Stimulated activated CD4-positive, alpha-beta T cell treated with anti-CD3 and anti-CD28 coated beads, Interleukin-15, amount 100 ng/mL, for 24 hours (primary cell): ENCODE measurements around the gene MAST4.

ENCODE experiments used
- DNase-seq: peaks from one replicate; pipeline ENCODE4 v3.0.0-alpha.2; 2020

The MAST4 gene

DNA sequence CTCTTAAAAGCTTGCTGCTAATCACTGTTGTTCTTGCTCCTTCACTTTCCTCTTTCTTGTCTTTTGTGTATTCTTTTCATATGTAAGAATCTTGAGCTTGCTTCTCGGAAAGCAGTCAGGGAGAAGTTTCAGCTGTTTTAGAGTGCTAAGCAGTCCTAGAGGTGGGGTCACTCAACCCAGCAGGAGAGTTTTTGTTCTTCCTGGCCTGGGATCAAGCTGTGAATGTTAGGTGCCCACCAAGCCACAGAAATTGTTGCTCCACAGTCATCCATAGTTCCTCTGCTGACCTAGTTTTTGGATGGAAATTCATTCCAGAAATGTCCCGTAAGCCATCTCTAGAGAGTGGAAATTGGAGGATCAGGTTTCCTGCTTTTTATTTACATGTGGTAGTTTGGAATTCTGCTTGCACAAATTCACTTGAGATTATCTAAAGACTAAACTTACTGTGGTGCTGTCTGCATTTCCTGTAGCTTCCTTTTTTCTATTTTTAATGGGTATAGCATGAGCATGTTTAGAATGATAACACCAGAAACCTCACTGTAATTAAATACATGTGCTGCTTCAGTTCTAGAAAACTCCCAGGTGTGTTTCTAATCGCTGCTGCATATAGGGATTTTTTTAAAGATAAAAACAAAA, 108.7 kb downstream of the MAST4 start:
- no peak for DNase-seq

DNA sequence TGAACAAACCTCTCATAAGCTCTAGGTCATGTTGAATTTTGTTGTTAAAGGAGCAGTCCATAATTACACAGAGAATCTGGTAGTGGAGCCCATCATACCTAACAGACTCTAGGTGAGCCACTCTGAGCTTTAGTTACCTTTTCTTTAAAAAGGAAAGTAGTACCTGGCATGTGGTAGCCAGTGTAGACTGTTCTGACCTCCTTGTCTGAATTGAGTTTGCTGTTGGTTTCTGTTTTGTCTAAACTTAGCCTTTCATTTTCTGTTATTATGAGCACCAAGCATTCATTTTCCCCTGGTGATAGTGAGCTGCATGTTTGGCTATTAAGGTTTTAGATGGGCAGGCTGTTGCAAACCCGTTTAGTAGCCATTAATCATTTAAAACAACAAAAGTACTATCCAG, 112.2 kb downstream of the MAST4 start:
- no peak for DNase-seq

DNA sequence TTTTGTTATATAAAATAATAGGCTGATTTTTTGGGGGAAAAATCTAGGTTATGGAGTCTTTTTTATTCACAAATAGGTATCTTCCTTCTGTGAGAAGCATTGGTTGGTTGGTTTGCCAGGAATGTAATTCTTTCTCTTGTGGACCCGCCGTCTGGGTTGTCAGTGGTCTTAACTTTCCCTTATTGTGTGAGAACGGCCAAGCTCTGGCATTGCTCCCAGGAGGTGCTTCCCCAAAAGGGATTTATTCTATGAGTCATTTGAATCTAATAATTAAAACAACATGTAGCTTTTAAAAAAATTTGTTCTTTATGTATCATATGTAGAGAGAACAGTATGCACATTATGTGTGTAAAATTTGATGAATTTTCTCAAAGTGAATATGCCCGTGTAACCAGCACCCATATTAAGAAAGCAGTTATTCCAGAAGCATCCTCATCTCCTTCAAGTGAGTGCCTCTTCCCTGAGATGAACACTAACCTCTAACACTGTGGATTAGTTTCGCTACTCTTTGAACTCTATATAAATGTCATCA, 114.4 kb downstream of the MAST4 start:
- DNase-seq = no peak

DNA sequence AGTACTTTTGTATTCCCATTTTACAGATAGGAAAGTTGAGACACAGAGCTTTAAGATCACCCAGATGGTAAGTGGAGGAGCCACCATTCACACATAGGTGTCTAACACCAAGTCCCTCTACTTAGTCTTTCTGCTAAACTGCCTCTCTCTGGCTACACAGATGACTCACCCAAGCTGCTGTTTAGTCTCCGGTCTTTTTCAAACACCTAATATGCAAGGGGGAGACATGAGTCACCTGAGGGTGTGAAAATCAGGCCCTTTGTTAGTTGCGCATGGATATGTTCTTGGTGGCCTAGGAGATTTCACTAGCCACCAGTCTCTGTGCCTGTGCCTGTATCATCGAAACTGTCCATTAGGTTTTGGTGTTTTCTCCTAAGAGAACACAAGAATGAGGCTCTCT, 117.8 kb downstream of the MAST4 start:
- DNase-seq = peak; percentile 2

DNA sequence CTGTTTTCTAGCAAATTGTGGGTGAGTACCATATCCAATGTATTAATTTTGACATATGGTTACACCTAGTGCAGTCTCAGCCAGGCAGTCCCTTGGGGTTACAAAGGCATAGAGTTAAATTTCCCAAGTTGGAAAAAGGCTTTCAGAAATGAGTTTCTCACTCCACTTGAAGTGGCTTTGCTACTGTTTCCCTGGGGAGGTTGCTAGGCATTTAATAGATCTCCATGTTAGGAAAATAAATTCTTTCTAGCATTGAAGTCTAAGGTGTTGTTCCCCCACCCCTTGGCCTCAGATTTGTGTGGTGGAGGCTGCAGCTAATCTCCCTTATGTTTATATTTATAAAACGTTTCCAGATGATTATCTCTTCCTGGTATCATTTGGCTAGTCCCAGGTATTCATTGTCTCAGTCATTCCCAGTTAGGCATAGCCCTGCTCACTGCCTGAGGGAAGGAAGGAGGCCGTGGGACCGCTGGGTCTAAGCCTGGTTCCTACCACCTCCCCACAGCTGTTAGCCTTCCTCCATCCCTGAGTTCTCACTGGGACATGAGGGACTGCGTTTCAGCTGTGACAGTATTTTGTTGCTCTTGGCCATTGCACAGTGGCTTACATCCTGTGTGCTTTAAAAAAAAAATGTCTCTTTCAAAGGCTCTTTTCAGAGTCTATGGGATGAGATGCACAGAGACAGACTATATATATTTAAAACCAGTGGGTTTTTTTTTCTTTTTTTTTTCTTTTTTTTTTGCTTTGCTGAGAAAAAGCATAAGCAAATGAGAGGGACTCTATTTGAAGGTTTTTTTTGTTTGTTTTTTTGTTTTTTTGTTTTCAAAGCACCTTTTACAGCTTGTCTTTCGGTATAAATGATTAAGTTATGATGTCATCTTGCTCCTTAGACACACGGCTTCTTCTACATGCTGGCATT, 121.5 kb downstream of the MAST4 start:
- no peak for DNase-seq

DNA sequence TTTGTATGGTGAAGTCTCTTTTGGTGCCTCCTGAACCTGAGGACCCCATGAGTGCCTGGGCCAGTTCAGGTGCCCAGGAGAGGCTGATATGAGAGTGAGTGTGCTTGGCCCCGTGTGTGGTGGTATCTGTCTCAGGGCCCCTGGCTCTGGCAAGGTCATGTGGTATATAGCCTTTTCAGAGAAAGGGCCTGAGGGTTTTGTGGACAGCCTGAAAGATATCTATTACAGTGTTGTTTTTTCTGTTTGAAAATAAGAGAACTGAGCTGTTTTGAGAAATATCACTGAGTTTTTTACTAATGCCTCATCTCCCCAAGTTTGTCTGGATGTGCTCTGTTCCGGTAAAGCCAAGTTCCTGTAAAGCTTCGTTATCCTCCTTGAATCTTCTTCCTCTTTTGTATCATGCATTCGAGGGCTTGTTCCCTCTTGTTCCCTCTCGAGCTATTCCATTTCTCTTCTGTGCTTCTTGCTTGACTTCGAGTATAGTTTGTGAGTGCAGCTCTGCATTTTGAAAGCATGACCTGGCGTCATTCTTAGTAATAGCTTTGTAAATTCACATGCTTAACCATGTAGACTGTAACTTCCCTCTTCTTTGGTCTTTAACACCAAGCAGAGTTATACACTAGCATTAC, 122.3 kb downstream of the MAST4 start:
- DNase-seq = no peak

DNA sequence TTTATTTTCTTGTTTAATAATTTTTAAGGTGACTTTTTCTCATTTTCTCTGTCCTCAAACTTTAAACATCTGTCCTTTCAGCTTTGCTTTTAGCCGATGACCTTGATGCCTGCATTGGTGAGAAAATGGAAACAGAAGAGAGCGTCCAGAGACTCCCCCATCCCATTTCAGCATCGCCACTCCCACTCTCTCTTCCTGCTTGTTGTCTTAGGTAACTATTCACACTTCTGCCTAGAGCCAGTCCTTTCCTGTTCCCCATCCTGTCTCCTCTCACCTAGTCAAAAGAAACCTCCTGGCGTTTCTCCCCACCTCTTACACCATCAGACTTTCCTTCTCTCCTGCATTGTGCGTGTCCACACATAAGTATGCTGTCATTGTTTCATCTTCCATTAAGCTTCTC, 124.6 kb downstream of the MAST4 start:
- DNase-seq = no peak

DNA sequence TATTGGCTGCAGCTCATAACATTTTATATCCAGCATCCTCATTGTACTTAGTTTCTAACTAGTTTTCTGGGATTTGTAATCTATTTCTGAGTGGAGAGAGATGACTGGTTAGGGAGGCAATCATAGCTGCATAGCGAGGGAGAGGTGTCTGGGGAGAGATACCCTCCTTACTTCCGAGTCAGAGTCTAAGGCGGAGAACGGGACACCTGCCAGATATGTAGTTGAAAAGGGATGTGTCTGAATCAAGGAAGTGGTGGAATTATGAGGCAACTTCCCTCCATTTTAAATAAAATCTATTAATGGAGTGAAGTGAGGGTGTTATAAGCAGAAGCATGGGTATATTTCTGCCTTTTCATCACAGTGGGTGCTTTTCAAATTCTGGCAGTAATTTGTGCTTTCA, 126.5 kb downstream of the MAST4 start:
- DNase-seq = no peak

DNA sequence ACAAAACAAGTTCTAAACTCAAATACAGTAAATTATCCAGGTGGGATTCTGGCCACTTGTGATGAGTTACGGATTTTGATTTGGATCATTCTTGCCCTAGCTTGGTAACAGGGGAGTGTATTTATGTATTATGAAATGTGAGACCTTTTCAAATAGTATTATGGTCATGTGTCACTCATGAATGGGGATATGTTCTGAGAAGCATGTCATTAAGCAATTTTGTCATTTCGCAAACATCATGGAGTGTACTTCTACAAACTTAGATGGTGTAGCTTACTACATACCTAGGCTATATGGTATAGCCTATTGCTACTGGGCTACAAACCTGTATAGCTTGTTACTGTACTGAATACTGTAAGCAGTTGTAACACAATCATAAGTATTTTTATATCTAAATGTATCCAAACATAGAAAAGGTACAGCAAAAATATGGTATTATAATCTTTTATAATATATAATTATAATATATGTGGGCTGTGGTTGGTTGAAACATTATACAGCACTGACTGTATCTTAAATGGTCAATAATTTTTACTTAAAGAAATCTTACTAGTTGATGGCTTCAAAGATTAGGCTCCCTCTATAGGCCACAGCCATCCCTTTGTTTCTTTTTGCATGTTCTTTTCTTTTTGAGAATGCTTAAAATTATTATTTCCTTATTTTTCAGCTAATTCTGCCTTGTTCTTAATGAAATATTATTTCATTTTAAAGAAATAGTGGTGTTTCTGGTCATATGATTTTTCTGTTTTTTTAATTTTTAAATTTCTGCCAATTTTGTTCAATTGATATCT, 128.4 kb downstream of the MAST4 start:
- no peak for DNase-seq

DNA sequence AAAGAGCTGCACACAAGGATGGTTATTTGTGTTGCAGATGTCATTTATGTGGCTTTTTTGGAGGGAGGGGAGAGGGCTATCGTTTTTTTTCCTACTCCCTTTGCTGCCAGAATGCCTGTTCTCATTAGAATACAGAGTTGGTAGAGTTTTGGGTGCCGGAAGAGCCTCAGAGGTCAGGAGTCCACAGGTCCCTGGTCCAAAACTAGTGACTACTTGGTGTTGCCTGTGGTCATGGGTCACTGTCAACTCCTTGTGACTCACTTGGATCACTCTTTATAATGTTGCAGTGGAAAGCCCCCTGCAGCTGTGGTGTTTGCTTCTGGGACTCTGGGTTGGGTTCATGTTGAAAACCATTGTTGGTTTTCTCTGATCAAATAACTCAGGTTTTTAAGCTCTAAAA, 131.4 kb downstream of the MAST4 start:
- no peak for DNase-seq

DNA sequence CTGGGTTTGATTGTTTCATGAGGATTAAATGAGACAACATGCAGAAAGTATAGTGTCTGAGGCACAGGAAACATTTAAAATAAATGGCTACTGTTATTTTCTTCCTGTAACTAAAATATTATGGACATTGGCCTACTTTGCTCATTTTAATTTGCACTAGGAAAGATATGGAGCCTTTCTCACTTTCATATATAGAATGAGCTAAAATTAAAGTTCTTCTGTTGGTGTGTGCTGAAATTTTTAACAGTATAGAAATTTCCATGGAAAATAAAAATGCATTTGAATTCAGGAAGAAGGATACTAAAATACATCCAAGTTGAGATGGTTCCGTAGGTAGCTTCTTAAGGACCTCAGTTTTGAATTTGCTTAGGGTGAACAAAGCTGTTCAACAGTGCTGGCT, 131.9 kb downstream of the MAST4 start:
- DNase-seq = no peak

DNA sequence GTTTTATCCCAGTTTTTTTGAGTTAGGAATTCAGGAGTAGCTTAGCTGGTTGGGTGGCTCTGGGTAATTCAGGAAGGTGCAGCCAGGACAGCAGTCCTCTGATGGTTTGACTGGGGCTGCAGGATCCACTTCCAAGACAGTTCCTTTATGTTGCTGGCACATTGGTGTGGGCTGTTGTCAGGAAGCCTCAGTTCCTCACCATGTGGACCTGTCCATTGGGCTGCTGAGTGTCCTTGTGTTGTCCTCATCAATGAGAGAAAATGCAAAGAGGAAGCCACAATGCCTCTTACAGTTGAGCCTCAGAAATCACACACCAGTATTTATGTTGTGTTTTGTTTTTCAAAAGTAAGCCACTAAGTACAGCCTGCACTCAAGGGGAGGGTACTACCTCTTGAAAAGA, 140.9 kb downstream of the MAST4 start:
- DNase-seq = no peak

DNA sequence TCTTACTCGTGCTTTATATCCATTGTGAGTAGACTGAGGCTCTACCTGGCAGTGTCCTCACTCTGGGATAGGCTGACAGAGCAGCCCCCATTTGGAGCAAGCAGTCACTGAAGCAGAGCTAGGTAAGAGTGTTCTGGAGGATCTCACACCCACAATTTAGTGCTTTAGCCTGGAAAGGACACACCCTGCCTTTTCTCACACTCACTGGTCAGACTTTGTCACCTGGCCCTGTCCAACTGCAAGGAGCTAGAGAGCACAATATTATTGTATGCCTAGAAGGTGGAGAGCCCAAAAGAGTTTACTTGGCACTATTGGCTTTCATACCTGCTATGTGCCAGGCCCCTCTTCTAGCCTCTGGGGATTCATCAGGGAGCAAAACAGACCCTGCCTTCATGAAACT, 141.9 kb downstream of the MAST4 start:
- DNase-seq = no peak

DNA sequence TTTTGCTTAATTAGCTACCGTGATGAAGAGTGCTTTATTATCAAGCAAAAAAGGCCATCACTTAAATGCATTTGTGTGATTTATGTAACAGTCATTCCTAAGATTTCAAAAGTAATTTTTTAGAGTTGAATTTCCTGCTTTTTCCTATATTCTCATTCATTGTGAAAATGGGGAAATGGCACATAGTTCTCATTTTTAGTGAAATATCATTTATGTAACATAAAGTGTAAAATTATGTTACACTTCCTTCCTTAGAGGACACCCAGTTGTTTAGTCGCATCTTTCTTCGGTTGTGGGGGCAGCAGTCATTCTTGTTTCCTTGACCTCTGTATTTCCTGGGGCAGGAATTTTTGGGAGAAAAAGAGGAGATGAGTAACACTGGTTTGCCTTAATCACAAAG, 142.8 kb downstream of the MAST4 start:
- no peak for DNase-seq

DNA sequence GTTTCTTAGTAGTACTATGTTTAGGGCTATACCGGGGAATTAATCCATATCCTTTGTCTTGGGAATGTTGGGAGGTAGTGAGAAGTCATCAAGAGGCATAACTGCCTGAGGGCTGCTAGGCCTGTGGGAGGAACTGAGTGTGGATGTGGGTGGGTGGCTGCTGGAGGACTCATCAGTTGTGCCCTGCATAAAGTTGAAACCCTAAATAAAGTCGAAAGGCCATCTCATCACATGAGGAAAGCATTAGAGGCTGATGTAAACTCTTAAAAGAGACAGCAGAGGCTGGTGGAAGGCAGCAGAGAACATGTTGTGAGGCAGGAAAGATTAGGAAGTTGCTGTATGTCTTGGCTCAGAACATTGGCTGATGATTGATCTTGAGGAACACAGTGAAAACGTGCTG, 143.8 kb downstream of the MAST4 start:
- no peak for DNase-seq

DNA sequence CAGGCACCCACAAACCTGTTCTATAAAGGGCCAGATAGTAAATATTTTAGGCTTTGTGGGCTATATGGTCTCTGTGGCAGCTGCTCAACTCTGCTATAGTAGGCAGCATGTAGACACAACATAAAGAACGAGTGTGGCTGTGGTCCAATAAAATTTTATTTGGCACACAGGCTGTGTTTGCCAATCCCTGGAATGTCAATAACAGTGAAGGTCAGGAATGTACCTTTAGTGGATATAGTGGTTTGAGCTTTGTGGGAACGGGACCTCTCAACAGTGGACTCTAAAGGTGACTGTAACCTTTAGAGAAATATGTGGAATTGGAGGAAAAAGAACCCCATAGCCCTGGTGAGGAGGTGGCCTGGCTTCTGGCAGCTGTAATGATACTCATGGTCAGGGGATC, 145.2 kb downstream of the MAST4 start:
- DNase-seq = no peak

DNA sequence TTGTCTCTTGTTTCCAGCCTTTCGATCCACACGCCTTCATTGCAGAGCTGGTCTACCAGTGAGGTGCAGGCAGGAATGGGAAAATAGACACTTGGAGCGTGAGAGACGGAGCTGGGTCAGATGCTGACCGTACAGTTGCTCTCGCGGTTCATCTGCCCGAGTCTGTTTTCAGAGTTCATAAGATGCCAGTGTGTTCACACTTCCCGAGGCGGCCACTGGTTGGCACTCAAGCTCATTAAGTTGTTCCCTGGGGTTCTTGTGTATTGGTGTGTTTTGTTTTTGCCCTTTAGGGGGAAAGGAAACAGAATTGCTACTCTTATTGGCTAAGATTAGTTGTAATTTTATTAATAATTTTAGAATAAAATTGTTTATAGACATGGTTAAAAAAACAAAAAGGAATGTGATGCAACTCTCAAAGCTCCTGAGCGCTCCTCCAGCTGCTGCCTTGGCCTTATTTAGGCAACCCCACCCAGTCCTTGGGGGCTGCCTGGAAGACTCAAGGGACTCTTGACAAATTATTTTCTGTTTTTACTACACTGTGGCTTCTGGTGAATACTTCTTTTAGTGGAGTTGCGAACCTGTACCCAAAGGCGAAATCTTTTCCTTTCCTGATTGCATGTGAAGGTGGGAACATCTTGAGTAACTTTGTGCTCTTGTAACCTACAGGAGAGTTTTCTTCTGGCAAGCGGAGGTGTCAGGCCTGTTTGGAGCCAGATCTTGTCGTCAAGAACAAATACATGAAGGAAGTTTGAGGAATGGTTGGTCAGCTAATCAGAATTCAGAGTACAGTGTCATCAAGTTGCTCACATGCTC, 146.1 kb downstream of the MAST4 start:
- no peak for DNase-seq

DNA sequence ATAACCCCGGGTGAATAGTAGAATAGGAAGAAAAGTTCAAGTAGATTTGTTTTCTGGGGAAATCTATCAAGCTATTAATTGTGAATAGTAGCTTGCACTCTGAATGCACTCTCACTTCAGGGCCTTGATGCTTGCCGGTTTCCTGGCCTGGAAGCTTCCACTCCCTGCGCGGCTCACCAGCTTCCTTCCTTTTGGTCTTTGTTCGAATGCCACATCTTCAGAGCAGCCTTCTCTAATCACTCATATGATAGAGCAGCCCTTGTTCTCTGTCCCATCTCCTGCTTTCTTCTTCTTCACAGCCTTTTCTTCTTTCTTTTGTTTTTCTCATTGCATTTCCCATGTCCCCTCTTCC, 146.7 kb downstream of the MAST4 start:
- no peak for DNase-seq

DNA sequence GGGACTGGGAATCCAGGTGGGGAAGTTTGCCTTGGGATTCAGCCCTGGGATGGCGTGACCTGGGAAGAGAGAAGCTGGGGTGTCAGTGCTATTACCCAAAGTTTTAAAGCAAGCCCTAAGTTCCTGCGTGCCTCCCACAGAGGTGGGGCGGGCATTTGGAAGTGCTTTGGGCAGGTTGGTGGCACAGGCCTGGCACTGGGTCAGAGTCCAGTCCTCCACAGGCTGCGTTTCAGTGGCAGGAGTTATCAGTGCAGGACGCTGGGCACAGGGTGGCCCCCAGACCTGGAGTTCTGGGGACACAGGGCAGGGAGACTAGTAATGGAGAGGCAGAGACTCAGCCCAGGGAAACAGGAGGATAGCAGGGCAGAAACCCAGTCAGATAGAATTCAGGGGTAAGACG, 147.2 kb downstream of the MAST4 start:
- no peak for DNase-seq

DNA sequence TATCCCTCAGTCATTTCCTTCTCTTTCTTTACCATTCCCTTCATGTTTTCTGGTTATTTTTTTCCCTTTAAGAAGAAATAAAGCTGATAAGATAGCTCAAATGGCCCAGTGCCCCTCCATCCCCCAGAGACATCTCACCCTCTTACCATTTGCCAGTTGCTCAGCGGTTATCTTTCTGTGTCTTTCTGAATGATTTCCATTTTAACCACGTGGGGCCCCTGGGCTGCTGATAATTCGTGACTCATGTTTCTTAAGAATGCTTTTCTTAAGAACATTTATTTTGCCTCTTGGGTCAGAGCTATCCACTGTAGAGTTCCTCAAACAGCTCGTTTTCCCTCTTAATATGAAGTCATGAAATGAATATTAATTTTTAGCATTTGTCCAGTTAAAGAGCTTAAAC, 147.8 kb downstream of the MAST4 start:
- peak; percentile 12 for DNase-seq

DNA sequence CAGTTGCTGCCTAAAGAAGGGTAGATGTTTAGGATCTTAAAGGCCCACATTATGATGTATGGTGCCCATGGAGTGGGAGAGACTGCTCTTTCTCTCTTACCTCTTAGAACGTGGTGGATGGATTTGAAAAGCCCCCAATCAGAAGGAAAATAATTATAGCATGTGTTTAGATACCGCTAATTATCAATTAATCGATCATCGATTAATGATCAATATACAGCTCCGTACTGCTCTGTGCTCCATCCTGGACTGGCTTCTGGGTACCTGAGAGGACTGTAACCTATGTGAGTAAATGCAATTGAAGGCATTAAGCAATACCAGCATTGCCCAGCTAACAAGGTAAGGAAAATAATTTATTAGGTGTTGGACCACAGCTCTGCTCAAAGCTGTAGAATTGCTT, 149.1 kb downstream of the MAST4 start:
- DNase-seq = no peak

DNA sequence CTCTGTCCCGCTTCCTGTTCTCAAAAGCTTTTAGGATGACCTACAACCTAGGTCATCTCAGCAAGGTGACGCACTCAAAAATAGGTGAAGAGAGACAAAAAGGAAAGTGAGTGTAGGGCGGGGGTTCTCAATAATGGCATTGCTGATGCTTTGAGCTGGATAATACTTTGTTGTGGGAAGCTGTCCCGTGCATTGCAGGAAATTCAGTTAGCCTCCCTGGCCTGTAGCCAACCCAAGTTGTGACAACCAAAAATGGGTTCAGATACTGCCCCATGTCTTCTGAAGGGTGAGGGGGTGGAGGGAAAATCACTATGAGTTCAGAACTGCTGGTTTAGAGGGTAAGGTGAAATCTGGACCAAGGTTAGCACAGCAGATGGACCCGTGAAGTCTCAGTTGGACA, 151.4 kb downstream of the MAST4 start:
- DNase-seq = no peak
